Activated T-helper 9 cell treated with anti-CD3 and anti-CD28 coated beads, Interleukin-2, amount 50 U/mL, for 16 hours (primary cell): ENCODE measurements around the gene GABARAP.
A peak's percentile ranks its signal among the peaks of the same experiment; 100 is the strongest.
"Not testable (repeated sequence)": the region's sequence is repeated elsewhere in the genome, so short reads cannot be mapped to it uniquely, and the experiment has no call there.

ENCODE experiments used
- DNase-seq: peaks from one replicate; pipeline ENCODE4 v3.0.0-alpha.2; 2020; ENCODE audit warnings: low read depth

GABARAP gene

DNA sequence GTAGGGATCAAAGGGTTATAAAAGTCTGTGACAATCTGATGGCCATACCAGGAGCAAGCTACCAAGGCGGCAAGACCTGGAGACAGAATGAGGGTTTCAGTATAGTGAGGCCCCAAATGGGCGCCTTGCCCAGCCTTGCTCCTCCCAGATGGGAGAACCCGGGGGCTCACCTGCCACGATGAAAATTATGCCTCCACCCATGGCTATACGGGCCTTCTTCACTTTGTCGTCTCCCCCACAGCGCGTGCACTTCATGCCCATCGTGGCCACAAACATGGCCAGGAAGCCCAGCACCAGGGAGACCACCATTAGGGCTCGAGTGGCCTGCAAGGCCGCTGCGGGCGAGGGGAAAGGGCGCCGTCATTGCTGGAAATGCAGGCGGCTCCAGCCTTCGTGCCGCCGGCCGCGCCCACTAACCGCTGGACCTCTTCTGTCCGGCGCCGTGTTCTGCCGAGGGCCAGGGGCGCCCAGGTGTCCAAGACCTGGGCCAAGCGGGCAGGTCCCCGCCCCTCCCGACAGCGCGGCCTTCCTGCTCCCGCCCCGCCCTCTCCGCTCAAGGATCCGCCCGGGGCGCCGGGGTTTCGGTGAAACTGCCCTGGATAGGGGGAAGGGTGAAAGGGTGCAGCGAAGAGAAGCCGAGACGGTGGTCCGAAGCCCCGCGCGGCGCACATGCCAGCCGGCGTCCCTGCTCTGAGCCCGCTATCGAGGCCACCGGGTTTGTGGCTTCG lies 18.6 kb upstream of the GABARAP start:
- DNase-seq: no peak

DNA sequence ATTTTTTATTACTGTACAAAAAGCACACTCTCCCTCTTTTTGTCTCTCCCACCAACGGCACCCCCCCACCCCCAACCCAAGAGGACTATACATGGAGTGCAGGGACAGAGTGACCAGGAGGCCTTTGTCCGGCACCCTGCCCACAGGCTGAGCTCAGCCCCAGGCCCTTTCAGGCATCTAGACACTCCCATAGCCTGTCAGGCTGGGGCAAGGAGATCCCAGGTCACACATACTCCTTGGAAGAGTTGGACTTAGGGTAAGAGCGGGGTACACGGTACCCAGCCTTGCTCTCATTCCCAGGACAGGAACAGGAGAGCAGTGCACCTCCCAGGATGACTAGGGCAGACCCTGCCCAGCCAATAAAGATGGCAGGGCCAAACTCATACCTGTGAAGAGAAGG lies 17.9 kb upstream of the GABARAP start:
- no peak for DNase-seq

DNA sequence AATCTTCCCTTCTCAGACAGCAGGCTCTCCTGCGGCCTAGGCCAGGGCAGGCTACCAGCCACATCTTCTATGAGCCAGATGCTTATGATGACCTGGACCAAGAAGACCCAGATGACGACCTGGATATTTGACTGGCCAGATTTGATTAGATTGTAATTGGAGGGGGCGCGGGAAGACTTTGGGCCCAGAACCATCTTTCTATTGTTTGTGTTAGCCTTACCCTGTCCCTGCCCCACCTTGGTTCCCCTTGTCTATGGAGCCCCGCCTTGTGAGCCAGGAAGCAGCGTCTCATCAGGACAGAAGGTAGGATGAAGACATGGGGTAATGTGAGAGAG lies 17.3 kb upstream of the GABARAP start:
- DNase-seq: no peak

DNA sequence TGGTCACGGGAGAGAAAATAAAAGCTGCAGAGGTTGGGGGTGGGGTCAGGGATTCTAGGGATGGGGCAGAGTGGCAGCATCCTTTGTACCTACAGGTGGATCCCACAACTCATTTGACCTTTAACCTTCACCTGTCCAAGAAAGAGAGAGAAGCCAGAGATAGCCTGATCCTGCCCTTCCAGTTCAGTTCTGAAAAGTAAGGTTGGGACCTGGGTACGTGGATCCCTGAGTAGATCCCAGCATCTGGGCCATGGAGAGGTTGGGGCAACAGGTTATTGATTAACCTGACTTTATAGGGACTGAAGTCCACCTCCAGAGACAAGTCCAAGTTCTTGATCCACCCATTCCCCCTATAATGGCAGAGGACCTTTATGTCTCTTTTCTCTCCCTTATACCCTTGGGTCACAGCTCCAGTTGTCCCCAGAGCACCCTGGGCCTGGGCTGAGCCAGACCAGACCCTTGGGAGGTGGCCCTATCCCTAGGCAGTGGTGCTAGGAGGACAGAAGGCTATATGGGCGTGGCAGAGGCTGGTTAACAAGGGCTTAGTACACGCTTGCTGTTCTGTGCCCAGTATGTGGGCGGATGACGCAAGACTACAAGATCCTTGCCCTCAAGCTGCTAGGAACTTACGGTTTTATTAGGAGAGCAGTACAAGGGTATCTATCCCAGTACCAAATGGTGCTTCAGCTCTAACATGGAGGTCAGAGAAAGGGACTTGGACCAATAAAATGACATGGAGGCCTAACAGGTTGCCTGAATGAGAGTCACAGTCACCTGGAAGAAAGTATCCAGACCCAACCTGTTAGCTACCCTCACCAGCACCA lies 16.7 kb upstream of the GABARAP start:
- no peak for DNase-seq

DNA sequence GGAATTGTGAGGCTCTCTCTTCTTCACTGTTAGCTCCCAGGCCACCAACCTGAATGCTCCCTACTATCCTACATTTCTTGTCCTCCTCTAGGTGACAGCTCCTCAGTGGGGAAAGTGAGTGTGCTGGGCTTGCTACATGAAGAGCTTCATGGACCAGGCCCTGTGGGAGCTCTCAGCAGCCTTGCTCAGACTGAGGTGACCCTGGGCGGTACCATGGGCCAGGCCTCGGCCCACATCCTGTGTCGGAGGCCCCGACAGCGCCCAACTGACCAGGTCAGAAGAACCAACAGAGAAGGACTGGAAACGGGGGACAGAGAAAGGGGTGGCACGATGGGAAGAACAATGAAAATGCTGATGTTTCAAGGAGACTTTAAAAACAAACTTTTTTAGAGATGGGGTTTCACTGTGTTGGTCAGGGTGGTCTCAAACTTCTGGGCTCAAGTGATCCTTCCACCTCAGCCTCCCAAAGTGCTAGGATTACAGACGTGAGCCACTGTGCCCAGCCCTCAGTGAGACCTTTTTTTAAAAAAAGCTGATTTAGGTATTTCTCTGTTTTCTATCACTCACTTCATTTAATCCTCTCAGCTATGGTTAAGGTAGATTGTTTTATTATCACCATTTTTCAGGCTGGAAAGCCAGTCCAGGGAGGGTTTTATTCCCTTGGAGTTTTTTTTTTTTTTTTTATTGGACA lies 14.7 kb upstream of the GABARAP start:
- no peak for DNase-seq

DNA sequence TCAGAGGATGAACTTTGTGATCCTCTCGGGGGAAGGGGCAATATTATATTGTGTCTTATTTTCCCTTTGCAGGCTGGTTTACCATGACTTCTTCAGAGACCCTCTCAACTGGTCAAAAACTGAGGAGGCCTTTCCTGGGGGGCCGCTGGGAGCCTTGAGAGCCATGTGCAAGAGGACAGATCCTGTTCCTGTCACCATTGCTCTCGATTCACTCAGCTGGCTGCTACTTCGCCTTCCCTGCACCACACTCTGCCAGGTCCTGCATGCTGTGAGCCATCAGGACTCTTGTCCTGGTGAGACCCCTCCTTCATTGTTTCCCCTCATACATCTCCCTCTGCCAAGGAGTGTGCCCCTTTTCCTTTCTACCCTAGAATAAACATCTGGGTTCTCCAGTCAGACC lies 12.3 kb upstream of the GABARAP start:
- no peak for DNase-seq

DNA sequence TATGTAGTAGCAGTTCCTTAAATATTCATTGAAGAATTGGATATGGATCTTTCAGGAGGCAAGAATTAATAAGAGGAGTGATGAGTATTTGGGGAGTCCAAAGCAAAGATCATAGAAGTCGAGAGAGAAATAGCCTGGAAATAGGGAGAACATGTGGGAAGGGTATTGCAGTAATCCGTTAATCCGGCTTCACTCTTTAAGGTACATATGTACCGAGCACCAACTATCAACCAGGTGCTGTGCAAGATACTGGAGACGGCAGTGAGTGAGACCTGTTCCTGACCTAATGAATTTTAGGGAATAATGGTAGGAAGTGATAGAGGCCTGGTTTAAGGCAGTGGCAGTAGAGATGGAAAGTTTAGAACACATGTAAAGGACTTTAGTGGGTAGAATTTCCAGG lies 10.8 kb upstream of the GABARAP start:
- no peak for DNase-seq

DNA sequence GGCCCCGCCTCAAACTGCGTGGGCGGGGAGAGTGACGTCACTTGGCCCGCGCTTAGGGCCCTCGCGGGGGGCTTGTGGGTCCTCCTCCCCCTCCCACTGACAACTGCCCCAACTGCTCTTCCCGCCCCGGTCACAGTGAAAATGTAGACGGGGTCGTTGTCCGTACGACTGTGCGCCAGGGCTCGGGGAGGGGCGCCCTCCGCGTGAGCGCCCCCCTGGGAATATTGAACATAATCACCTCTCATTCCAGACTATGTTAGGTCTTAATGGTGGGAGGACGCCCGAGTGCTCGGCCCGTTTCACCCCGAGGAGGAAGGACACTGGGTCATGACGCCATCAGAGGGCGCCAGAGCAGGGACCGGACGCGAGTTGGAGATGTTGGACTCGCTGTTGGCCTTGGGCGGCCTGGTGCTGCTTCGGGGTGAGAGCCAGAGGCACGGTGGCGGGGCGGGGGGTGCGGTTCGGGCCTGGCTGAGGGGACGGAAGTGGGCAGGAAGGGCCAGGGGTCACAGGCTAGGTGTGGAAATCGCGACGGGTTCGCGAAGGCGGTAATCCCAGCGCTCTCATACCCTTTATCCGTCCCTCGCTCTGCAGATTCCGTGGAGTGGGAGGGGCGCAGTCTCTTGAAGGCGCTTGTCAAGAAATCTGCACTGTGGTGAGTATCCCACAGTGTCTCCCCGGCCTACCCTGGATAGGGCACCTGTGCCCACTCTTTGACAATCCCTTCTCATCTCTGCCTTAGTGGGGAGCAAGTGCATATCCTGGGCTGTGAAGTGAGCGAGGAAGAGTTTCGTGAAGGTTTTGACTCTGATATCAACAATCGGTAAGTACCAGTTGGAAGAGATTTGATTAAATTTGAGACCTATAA lies 10.2 kb upstream of the GABARAP start, which contains the start of gene ELP5:
Gene ELP5, plus strand, starts transcription at position 40 of the 868 bp plus-strand sequence. Its CDS starts 336 bp downstream, at position 376.
- peak; percentile 80 for DNase-seq

DNA sequence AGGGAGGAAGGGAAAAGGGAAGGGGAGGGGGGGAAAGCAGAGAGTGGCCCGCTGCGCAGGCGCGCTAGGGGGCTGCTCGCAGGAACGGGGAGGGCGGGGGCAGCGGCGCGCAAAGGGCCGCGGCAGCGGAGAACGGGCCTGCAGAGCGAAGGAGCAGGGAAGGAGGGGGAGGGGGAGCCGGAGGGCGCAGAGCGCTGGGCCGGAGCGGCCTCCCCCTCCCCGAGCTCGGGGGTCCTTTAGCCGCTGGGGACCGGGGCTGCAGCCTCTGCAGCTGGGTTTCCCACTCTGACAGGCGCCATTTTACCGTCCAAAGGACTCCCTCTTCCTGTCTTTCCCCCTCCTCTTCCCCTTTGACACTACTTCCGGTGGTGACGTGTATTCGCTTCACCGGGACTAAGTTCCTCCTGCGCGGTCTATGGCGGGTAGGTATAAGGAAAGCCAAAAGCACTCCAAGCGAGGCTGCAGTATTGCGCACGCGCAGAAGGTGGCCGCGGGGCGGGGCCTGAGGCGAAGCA lies 9.5 kb upstream of the GABARAP start, which contains the start of gene CTDNEP1:
Gene CTDNEP1, minus strand, starts transcription at position 74 of the 515 bp plus-strand sequence. CDS start 438 bp downstream, outside the sequence.
- DNase-seq: peak; percentile 98

DNA sequence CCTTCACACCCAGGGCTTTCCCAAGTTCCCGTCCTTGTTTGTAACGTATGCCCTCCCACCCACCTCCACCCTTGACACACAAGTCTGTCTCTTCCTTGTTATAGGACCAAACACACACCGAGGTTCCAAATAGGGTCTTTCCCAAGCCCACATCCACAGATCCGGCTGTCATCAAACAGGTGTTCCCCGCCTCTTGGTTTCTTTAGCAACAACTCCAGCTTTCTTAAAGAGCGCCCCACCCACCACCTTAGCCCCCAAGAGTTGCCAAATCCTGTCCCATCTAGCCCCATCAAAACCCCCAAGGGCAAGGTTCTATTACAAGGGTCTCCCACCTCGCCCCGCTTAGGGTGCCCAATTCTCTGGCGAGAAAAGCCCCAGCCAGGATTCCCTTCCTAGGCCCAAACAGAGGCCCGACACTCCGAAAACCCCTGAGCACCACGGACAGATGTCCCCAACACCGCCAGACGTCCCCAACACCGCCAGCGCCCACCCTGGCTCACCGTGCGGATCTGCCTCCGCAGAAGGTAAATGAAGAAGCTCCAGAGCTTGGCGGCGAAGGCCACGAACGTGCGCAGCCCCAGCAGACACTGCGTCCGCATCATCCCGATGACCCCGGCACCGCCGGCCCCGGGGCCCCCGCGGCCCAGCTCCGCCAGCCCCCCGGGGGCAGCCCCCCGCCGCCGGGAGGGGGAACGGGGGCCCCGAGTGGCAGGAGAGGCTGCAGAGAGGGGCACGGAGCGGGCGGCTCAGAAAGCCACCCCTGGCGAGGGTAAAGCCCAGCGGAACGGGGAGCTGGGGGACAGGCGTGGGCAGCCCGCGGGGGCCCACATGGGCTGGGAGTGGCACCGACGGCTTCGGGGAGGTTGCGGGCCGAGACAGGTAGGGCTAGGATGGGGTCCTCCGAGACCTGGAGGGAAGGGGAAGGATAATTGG lies 8.7 kb upstream of the GABARAP start:
- no peak for DNase-seq

DNA sequence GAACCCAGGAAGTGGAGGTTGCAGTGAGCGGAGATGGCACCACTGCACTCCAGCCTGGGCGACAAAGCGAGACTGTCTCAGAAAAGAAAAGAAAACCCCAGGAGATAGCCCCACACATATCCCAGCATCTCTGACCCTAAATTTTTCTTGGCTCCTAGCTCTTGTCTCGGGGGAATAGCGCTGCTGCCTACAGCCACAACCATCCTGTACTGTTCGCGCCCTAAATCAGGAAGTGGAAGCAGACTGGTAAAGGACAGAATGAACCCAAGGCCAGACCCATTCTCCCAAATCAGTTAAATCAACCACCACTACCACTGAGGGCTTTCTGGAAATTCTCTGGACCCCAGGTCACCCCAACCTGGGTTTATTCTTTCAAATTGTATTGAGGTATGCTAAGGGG lies 7.6 kb upstream of the GABARAP start:
- no peak for DNase-seq

DNA sequence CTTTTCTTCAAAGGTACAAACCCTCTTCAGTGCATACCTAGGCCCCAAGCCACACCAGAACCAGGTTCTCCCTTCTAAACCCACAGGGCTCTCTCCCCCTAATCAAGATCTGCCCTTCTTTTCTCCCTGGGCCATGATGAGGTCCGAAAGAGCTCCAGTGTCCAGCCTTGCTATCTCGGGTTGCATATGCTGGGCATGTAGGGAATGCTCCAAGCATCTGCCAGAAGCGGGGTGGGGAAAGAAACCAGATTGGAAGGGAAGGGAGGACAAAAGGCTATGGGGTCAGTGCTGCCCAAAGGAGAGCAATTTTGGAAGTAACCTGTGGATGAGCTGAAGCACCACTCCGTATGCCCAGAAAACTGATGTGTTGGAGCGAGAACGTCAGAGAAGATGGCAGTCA lies 7.0 kb upstream of the GABARAP start:
- DNase-seq: no peak

DNA sequence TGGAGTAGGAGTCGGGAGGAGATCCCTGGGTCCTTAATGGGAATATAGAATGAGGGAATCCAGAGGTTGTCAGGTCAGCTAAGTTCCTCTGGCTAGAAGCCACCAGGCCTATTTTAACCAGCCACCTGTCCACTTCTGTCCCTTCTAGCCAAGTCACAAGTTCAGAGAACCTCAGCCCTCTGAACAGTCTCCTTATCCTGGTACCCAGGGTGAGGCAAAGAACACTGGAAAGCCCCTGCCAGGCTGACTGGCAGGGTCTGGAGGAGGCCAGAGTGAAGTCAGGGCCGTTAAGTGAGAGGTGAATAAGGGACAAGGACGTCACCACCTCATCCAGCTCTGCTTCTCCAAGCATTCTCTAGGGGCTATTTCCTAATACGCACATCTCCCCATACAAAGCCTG lies 6.5 kb upstream of the GABARAP start:
- no peak for DNase-seq

DNA sequence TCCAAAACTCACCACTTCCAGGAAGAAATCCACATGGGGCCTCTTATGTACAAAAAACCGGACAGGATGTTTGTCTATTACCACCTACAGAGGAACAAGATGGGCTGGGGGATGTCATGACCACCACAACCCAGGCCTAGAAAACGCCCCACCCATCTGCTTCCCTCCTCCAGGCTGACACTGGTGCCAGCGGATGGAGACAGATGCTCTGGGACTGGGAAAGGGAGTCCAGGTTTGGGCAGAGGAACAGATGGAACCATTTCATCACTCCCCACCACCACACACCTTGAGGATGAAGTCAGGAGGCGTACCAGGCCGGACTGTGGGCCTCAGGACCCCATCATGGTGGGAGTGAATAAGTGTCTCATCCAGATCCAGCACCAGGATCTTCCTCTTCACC lies 4.5 kb upstream of the GABARAP start:
- no peak for DNase-seq

DNA sequence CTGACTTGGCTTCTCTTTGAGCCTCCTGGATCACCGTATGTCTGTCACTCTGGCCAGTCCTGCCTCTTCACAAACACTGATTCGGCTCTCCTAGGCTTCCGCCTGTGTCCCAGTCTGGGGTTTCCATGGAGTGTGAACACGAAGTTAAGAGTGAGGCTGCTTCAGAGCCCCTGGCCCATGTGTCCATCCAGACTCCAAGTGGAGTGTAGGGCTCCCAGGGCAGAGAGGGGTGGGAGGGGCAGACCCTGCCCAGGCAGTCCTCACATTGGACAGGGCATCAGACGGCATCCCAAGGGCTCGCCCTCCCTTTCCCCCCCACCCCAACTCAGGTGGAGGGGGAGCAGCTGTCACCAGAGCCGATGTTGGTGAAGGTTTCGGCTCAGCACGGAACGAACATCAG lies 1.6 kb upstream of the GABARAP start:
- not testable (repeated sequence) for DNase-seq

DNA sequence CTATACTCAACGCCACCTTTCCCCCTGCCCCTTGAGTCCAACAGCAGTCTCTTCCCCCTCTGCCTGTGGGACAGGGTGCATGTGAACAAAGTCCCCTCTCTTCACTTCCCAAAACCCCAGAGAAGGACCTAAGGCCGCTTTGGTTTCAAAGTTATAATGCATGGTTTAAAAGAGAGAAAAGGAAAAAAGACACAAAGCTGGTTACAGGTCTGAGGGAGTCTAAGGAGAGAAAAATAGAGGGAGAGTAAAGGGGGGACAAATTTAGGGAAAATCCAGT lies 1.1 kb upstream of the GABARAP start:
- no peak for DNase-seq

DNA sequence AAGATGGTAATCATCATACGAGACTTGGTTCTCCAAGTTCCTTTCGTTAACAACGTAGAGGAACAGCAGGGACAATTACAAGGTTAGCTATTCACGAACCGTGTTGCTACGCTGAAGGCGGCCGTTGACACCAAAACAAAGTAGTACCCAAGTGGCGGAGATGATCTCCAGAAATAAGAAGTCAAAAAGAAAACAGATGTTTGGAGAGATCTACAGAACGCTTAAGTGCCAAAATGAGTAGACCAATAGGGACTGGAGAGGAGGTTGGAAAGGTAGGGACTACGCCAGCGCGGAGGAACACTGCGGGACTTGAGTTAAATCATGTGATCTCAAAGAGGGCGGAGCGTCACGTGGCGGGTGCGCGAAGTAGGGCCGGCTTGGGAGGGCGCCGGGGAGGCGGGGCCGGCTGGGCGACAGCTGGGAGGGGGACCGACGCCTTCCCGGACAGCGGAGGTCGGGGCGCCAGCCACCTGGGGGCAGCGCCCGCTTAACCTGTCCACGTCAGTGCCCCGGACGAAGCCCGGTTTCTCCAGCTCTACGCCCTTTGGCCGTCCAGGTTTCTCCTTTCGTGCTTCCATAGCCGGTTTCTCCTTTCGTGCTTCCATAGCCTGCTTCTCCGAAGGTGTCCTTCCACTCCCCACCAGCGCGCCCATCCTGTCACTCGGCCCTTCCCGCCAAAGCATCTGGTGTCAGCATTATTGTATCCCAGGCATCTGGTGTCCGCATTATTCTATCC lies 636 bp upstream of the GABARAP start:
- peak; percentile 88 for DNase-seq

DNA sequence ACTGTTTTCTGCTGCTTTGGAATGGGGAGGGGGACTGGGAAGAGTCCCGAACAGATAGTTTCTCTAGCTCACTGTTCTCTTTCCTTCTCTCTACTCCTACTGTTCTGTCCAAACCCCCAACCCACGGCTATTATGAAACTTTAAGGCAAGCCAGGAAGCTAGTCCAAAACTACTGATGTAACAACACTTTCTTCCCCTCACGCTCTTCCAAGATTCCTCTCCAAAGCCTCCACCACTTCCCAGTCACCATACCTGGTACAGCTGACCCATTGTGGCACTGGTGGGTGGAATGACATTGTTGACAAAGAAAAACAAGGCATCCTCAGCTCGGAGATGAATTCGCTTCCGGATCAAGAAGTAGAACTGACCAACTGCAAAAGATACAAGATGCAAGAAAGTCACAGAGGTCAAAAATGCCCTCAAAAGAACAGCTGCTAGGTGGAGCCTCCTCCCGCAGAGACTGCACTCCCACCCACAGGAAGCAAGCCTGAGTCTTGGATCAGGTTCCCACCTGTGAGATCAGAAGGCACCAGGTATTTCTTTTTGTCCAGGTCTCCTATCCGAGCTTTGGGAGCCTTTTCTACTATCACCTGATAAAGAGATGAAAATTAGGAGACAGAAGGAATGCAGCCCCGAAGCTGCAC lies 1.0 kb downstream of the GABARAP start:
- DNase-seq: no peak

DNA sequence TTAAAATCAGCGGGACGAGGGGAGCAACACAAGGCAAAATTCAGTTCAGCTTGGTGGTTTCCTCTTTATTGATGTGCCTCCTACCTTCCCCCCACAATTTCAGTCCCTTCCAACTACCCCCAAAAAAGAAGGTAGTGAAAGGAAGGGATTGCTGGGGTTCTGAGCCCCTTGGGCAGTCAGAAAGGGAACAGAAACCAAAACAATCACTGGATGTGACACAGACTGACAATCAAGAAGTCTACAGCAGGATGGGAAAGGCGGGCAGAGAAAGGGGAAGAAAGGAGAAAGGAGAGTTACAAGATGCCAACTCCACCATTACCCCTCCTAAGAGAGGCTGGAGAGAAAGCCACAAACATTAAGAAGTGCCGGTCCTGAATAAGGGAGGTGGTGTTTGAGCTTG lies 1.9 kb downstream of the GABARAP start:
- no peak for DNase-seq
